Osteoblast (primary cell): ENCODE results near the gene SMIM24. TPM values are rescaled to one million over a fixed set of nuclear protein-coding genes. Genes with fewer than 3 reads are reported as not detected.

Source experiments
- DNase-seq: peaks from one replicate; pipeline ENCODE4 v3.0.0; 2011; ENCODE audit warnings: low spot score, mixed read lengths; ENCODE audit not compliant: insufficient read length; ENCODE audit errors: missing footprints
- H2AFZ ChIP-seq: 2 replicates; pipeline ENCODE4 v1.6.0; 2011; ENCODE audit warnings: mild to moderate bottlenecking, low read length
- H3K27ac ChIP-seq: 2 replicates; pipeline ENCODE4 v1.5.1; 2011; ENCODE audit warnings: mild to moderate bottlenecking, low read depth, low read length, moderate library complexity
- H3K27me3 ChIP-seq: 2 replicates; pipeline ENCODE4 v1.6.0; 2012; ENCODE audit warnings: mild to moderate bottlenecking, control low read depth, inconsistent platforms, low read length, moderate library complexity; ENCODE audit not compliant: insufficient read depth
- H3K36me3 ChIP-seq: 2 replicates; pipeline ENCODE4 v1.5.1; 2011; ENCODE audit warnings: mild to moderate bottlenecking, low read length, control low read depth, moderate library complexity; ENCODE audit not compliant: insufficient read depth
- H3K4me1 ChIP-seq: 2 replicates; pipeline ENCODE4 v1.5.1; 2011; ENCODE audit warnings: mild to moderate bottlenecking, low read length, control low read depth, moderate library complexity; ENCODE audit not compliant: insufficient read depth
- H3K4me2 ChIP-seq: 2 replicates; pipeline ENCODE4 v1.6.0; 2011; ENCODE audit warnings: mild to moderate bottlenecking, low read length; ENCODE audit not compliant: insufficient read depth
- H3K4me3 ChIP-seq: fragments of 200-600 bp; sonication (generic); 3 replicates; pipeline ENCODE4 v1.5.1; 2012; ENCODE audit warnings: mild to moderate bottlenecking, low read length, inconsistent platforms; ENCODE audit not compliant: insufficient read depth
- H3K79me2 ChIP-seq: 2 replicates; pipeline ENCODE4 v1.6.0; 2012; ENCODE audit warnings: mild to moderate bottlenecking, low read length, control low read depth, inconsistent platforms; ENCODE audit not compliant: insufficient read depth
- H3K9me3 ChIP-seq: 2 replicates; pipeline ENCODE4 v1.5.1; 2011; ENCODE audit warnings: low read depth, low read length, control low read depth
- H4K20me1 ChIP-seq: 2 replicates; pipeline ENCODE4 v1.6.0; 2012; ENCODE audit warnings: mild to moderate bottlenecking, low read length, control low read depth; ENCODE audit not compliant: insufficient read depth
- CTCF ChIP-seq: IDR thresholded peaks from 2 replicates; pipeline ENCODE4 v1.5.1; 2011; ENCODE audit warnings: mild to moderate bottlenecking, low read depth, low read length, moderate library complexity; ENCODE audit errors: extremely low read depth
- small RNA-seq: library from RNA; depleted of rRNA; stranded (forward); fragments of <200 nt; gene quantifications from one replicate; pipeline ENCODE3, GENCODE V24; 2012
- total RNA-seq: library from RNA; depleted of rRNA; stranded (reverse); fragments of >200 nt; gene quantifications from 2 replicates; pipeline ENCODE4 v1.2.3, GENCODE V29; 2012

SMIM24 gene
- total RNA-seq, 1 donor = not detected

DNA sequence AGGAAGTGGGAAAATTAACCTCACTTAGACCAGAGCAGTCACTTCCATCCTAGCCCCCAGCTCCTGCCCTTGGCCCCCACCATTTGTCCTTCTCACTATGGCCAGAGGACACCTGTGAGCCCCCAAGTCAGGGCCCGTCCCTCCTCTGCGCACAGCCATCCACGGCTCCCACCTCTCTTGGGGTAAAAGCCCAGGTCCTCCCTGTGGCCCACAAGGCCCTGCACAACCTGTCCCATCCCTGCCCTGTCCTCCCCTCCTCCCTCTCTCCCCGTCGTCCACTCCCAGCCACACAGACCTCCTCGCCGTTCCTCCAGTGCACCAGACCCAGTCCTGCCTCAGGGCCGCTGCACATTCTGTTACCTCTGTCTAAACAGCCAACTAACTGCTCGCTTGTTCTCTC lies 53.9 kb downstream of the SMIM24 start:
- no peak overlapping the region for H2AFZ ChIP-seq
- H3K4me3 ChIP-seq = no peak overlapping the region
- H3K4me1 ChIP-seq = peaks cover 28% of the 10 kb centered on the region
- peaks cover 52% of the 10 kb centered on the region for H3K79me2 ChIP-seq
- H3K36me3 ChIP-seq = peaks cover 12% of the 10 kb centered on the region
- H3K27ac ChIP-seq = no peak overlapping the region
- no peak overlapping the region for H3K4me2 ChIP-seq
- H4K20me1 ChIP-seq = peaks cover 21% of the 10 kb centered on the region
- TF ChIP-seq CTCF = no peak
- peak; percentile 69 for DNase-seq
- H3K9me3 ChIP-seq = no peaks in the 10 kb centered on the region
- H3K27me3 ChIP-seq = no peaks in the 10 kb centered on the region

Small RNAs within 50 kb of the gene (small RNA-seq; reads per million reads assigned to genes)
- not detected for gene RF00212

Other genes starting within 250 kb of the SMIM24 start
- gene NFIC, start 113.9 kb downstream of the SMIM24 start, total RNA-seq = 57.2 and 61.2 TPM in 2 replicates
- gene SMIM44, start 2.9 kb upstream of the SMIM24 start, total RNA-seq = not detected in 2 replicates
- gene DOHH, start 20.1 kb upstream of the SMIM24 start, total RNA-seq = 7.7 and 8.3 TPM in 2 replicates
- 36.6 and 39.5 TPM in 2 replicates for gene FZR1, start 25.8 kb upstream of the SMIM24 start, total RNA-seq
- gene TEKTIP1, start 58.6 kb upstream of the SMIM24 start, total RNA-seq = not detected in 2 replicates
- gene MFSD12, start 77.1 kb upstream of the SMIM24 start, total RNA-seq = 92.5 and 104 TPM in 2 replicates
- gene HMG20B, start 92.4 kb upstream of the SMIM24 start, total RNA-seq = 57.2 and 65.9 TPM in 2 replicates
- under 0.01 TPM in 1 of 2 replicates, not detected in the other for gene GIPC3, start 105.0 kb upstream of the SMIM24 start, total RNA-seq
- gene TBXA2R, start 126.3 kb upstream of the SMIM24 start, total RNA-seq = 1.4 and 1.5 TPM in 2 replicates
- gene CACTIN, start 146.3 kb upstream of the SMIM24 start, total RNA-seq = 17.4 and 19.9 TPM in 2 replicates
- 30.4 and 31.5 TPM in 2 replicates for gene PIP5K1C, start 219.9 kb upstream of the SMIM24 start, total RNA-seq
- gene TJP3, start 227.9 kb upstream of the SMIM24 start, total RNA-seq = not detected in 2 replicates